Lung (tissue), 12 donors: ENCODE data around the gene ARHGAP31. TPM values are rescaled to one million over a fixed set of nuclear protein-coding genes. Genes with fewer than 3 reads are reported as not detected.
"Not testable (repeated sequence)": the region's sequence is repeated elsewhere in the genome, so short reads cannot be mapped to it uniquely, and the experiment has no call there.

Experiments used
- ATAC-seq: fragments of 200-7000 bp; cut with Tn5 transposase; one replicate; pipeline ENCODE4 v1.9.1; 2020; ENCODE audit warnings: moderate number of reproducible peaks; ENCODE audit not compliant: insufficient read depth, low FRiP score
- DNase-seq, 3 donors: peaks; one replicate each; pipeline ENCODE4 v3.0.0-alpha.2; 2013 to 2017
- H3K27ac ChIP-seq, 2 donors: one replicate each; pipeline ENCODE4 v1.5.1; 2013; ENCODE audit warnings: mild to moderate bottlenecking in 2 of 2, moderate library complexity in 2 of 2, control low read depth in 1 of 2, inconsistent platforms in 1 of 2, low read depth in 1 of 2, low read length in 1 of 2
- H3K27me3 ChIP-seq, 3 donors: one replicate each; pipeline ENCODE4 v1.5.1; 2013; ENCODE audit warnings: low read length in 2 of 3; ENCODE audit not compliant: control insufficient read depth in 3 of 3, insufficient read depth in 3 of 3
- H3K36me3 ChIP-seq, 4 donors: one replicate each; pipeline ENCODE4 v1.5.1; 2013; ENCODE audit warnings: low read length in 4 of 4, mild to moderate bottlenecking in 1 of 4, moderate library complexity in 1 of 4; ENCODE audit not compliant: control insufficient read depth in 4 of 4, insufficient read depth in 4 of 4
- H3K4me1 ChIP-seq, 5 donors: one replicate each; pipeline ENCODE4 v1.5.1; 2013; ENCODE audit warnings: low read length in 5 of 5, mild to moderate bottlenecking in 2 of 5, moderate library complexity in 1 of 5; ENCODE audit not compliant: control insufficient read depth in 5 of 5, insufficient read depth in 5 of 5
- H3K4me3 ChIP-seq: one replicate; pipeline ENCODE4 v1.5.1; 2013; ENCODE audit warnings: mild to moderate bottlenecking, control low read depth, moderate library complexity
- H3K9ac ChIP-seq, 2 donors: one replicate each; pipeline ENCODE4 v1.5.1; 2013; ENCODE audit warnings: low read length in 2 of 2, control low read depth in 1 of 2; ENCODE audit not compliant: insufficient read depth in 1 of 2
- H3K9me3 ChIP-seq, 4 donors: one replicate each; pipeline ENCODE4 v1.5.1; 2013; ENCODE audit warnings: low read length in 3 of 4, mild to moderate bottlenecking in 1 of 4, moderate library complexity in 1 of 4; ENCODE audit not compliant: control insufficient read depth in 4 of 4, insufficient read depth in 3 of 4
- WGBS, 2 donors: extraction: QIAGEN DNeasy Blood & Tissue Kit; methylation state at CpG; one replicate each; pipeline ENCODE4 v1.1.7; 2013; 5-methylcytosine and 5-hydroxymethylcytosine counted together
- polyA plus RNA-seq, 2 donors: library from polyadenylated mRNA; stranded (reverse); fragments of 200-250 nt; gene quantifications; one replicate each; pipeline ENCODE4 v1.2.1, GENCODE V29; 2013
- total RNA-seq, 2 donors: library from RNA; depleted of rRNA in 1 of 2; stranded (reverse); fragments of >200 nt in 1 of 2; gene quantifications; one replicate each; pipeline ENCODE4 v1.2.1, GENCODE V29; 2014 to 2021
- TF ChIP-seq, protein P1 (sequence below): IDR thresholded peaks from 2 replicates; pipeline ENCODE4 v1.5.1; 2012; ENCODE audit warnings: mild to moderate bottlenecking; ENCODE audit errors: control extremely low read depth, extremely low read depth
- donor health status: control.
- donor health status: control.
- donor health status: Bipolar disorder and iron deficiency.
- donor health status: healthy.
- donor health status: DM: yes; HTN: yes; CAD: no.

ARHGAP31 gene
- total and polyA plus RNA-seq, 4 donors, result 11.6 to 58.5 (median 31.7) TPM

DNA sequence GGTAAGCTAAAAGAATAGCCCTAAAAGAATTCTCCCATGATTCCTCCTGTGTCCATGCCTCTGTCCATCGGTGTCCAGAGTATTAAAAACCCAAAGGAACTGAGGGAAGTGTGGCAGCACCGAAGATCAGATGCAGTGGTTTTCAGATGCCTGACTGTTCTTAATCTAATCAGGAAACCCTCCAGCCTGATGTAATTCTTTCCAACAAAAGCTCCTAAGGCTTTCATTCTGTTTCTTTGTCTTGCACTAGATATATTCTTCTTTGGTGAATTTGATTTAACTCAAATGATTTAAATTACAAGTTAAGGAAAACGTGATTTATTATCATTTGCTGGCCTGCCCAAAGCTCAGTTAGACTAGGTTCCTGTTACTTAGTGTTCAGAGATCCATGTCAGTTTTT is 71.2 kb downstream of the ARHGAP31 start:
- H3K9ac ChIP-seq, result no peak overlapping the region
- no peak overlapping the region for H3K4me3 ChIP-seq
- no peaks in the 10 kb centered on the region for H3K27me3 ChIP-seq
- no peaks in the 10 kb centered on the region for H3K9me3 ChIP-seq
- ATAC-seq (no peak), DNase-seq (no peak)
- H3K27ac ChIP-seq, result no peak overlapping the region
- peaks cover 3 to 13% (median 11%) of the 10 kb centered on the region in 4 donors for H3K36me3 ChIP-seq
- 58 to 61% methylated on average over 3 of the region's 3 CpGs for WGBS, 2 donors
- TF ChIP-seq, protein P1, sequence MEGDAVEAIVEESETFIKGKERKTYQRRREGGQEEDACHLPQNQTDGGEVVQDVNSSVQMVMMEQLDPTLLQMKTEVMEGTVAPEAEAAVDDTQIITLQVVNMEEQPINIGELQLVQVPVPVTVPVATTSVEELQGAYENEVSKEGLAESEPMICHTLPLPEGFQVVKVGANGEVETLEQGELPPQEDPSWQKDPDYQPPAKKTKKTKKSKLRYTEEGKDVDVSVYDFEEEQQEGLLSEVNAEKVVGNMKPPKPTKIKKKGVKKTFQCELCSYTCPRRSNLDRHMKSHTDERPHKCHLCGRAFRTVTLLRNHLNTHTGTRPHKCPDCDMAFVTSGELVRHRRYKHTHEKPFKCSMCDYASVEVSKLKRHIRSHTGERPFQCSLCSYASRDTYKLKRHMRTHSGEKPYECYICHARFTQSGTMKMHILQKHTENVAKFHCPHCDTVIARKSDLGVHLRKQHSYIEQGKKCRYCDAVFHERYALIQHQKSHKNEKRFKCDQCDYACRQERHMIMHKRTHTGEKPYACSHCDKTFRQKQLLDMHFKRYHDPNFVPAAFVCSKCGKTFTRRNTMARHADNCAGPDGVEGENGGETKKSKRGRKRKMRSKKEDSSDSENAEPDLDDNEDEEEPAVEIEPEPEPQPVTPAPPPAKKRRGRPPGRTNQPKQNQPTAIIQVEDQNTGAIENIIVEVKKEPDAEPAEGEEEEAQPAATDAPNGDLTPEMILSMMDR, result no peak
- H3K4me1 ChIP-seq, result peaks cover 0 to 6% (median 4%) of the 10 kb centered on the region in 5 donors

DNA sequence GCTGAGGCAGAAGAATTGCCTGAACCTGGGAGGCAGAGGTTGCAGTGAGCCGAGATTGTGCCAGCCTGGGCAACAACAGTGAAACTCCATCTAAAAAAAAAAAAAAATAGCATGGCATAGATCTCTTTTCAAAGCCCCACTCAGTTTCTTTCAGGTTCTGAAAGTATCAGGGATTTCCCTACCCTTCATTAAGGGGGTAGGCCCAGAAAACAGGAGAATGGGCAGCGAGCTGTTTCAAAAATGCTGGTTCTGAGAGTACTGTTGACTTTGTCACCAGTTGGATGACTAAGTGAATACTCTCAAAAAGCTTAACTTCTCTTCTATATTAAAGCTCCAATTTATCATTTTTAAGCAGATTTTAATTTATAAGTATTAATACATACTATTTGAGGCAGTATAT is 72.8 kb downstream of the ARHGAP31 start:
- ATAC-seq (no peak), DNase-seq (no peak)
- no peaks in the 10 kb centered on the region for H3K27me3 ChIP-seq
- H3K4me3 ChIP-seq, result no peak overlapping the region
- no peaks in the 10 kb centered on the region for H3K9me3 ChIP-seq
- TF ChIP-seq, protein P1, result no peak
- H3K27ac ChIP-seq, result no peak overlapping the region
- H3K36me3 ChIP-seq, result peaks cover 7 to 16% (median 13%) of the 10 kb centered on the region in 4 donors
- 97 to 98% methylated on average over 2 of the region's 2 CpGs for WGBS, 2 donors
- no peak overlapping the region for H3K9ac ChIP-seq
- H3K4me1 ChIP-seq, result peaks cover 0 to 4% (median 0%) of the 10 kb centered on the region in 5 donors

DNA sequence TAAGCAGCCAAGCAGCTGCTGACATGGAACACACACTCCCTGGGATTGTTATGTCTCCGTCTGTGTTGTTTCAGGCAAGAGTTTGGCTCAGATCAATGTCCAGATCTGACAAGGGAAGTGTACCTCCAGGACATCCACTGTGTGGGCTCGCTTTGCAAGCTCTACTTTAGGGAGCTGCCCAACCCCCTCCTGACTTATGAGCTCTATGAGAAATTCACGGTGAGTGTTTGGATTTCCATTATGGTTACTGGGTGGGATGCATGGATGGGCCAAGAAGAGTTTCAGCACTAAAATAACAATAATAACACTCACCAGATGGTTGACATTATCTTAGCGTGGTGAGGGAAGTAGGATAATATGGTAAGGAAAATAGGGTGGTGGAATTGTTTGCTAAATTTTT is 74.1 kb downstream of the ARHGAP31 start:
- H3K9ac ChIP-seq, result no peak overlapping the region
- no peaks in the 10 kb centered on the region for H3K9me3 ChIP-seq
- ATAC-seq (no peak), DNase-seq (no peak)
- WGBS, 2 donors, result 69 to 80% methylated on average over 4 of the region's 4 CpGs
- no peak overlapping the region for H3K27ac ChIP-seq
- peaks cover 0 to 2% (median 0%) of the 10 kb centered on the region in 5 donors for H3K4me1 ChIP-seq
- no peaks in the 10 kb centered on the region for H3K27me3 ChIP-seq
- no peak overlapping the region for H3K4me3 ChIP-seq
- TF ChIP-seq, protein P1, result no peak
- H3K36me3 ChIP-seq, result peaks cover 7 to 16% (median 14%) of the 10 kb centered on the region in 4 donors

DNA sequence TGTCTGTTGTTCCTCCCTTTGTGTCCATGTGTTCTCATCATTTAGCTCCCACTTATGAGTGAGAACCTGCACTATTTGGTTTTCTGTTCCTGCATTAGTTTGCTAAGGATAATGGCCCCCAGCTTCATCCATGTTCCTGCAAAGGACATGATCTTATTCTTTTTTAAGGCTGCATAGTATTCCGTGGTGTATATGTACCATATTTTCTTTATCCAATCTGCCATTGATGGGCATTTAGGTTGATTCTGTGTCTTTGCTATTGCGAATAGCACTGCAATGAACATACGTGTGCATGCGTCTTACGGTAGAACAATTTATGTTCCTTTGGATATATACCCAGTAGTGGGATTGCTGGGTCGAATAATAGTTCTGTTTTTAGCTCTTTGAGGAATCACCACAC is 77.6 kb downstream of the ARHGAP31 start:
- 97% methylated on average over 6 of the region's 6 CpGs for WGBS, 2 donors
- H3K27me3 ChIP-seq, H3K4me1 ChIP-seq, H3K27ac ChIP-seq, ATAC-seq, H3K9ac ChIP-seq, H3K4me3 ChIP-seq, DNase-seq, H3K9me3 ChIP-seq: not testable (repeated sequence)
- H3K36me3 ChIP-seq, result peaks cover 7 to 21% (median 12%) of the 10 kb centered on the region in 4 donors
